NAMALWA (cell line): ENCODE measurements around the gene NNAT.
"Not testable (repeated sequence)": the region's sequence is repeated elsewhere in the genome, so short reads cannot be mapped to it uniquely, and the experiment has no call there.

Source experiments
- DNase-seq: peaks from one replicate; pipeline ENCODE4 v3.0.0-alpha.2; 2015; ENCODE audit warnings: low spot score

Gene NNAT

GRCh38 chr20:37524859-37525708, 4.0 kb downstream of the NNAT start:
- DNase-seq = no peak

DNA sequence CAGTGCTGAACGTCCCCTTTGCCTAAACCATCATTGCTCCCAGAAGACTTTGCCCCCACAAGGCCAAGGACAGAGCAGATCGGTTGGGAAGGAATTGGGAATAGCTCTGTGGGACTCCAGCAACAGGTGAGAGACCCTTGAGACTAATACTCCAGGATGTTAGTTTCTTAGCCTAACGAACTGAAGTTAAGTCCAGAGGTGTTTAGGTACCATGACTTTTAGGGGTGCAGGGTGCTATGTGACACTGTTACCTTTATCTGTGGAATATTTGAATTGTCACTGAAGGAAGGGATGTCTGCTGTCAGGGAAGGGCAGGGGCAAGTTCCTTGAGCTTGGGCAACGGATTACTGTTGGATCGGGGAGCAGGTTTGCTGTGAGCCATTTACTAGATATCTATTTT, 4.8 kb downstream of the NNAT start:
- no peak for DNase-seq

DNA sequence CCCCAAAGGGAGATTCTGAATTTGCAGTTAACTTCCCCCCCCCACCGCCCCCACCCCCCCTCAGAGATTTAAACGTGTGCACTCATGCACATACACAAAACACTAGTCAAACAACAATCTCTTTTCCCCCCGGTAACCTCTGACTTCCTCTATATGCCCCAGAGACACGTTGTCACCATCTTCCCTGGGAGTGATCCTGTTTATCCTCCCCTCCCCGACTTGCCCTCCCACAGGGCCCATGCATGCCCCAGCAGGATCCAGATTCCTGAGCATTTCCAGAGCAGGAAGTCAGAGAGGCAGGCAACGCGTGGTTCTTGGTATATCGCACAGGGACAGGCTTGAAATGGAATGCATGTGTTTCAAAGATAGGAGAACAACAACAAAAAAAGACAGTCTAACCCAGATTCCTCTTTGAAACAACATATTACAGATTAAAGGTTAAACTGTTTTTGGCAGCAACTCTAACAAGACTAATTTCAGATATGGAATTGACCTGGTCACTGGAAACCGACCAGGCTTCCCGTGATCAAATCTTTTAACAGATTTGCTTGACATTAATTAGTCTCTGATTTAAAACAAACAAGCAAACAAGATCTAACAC, 5.3 kb downstream of the NNAT start:
- peak; percentile 46 for DNase-seq

GRCh38 chr20:37526839-37527637, 6.0 kb downstream of the NNAT start:
- peak; percentile 14 for DNase-seq

- peak; percentile 92 for DNase-seq
Observed at GRCh38 chr20:37527638-37528445, 6.8 kb downstream of the NNAT start, which contains the start of gene BLCAP. BLCAP (minus strand) TSS chr20:37527876; CDS start chr20:37519174, 8,702 bp downstream.

DNA sequence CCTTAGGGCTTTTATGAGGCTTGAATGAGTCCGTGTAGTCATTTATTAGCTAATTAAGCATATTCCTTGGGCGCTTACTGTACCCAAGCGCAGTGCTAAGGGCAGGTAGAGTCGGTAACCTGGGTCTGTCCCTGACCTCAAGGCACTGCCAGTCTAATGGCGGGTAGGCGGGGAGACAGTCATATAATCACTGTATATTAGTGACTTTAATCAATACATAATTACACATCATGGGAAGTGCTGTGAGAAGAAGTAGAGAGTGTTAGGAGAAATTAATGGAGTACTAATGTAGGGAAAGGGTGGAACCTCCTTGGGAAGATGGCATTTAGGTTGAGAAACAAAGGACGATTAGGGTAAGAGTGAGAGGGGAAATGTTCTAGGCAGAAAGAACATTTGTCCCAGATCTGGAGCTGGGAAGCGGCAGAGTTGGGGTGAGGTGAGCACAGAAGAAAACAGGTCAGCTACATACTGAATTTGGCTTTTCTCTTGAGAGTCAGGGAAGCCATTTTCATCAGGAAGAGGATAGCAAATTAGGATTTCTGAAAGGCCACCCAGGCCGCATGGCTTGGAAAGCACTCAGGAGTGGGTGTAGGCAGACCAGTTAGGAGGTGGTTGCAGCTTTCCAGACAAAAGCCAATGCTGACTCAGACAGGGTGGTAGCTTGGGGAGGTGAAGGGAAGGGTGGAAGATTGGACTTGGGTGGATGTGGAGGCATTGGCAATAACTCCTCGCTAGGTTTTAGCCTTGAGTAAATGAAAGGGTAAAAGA, 7.6 kb downstream of the NNAT start:
- DNase-seq = no peak

- no peak for DNase-seq
Observed at GRCh38 chr20:37529214-37529967, 8.3 kb downstream of the NNAT start.

- DNase-seq = no peak
Observed at GRCh38 chr20:37529968-37530600, 9.0 kb downstream of the NNAT start.

DNA sequence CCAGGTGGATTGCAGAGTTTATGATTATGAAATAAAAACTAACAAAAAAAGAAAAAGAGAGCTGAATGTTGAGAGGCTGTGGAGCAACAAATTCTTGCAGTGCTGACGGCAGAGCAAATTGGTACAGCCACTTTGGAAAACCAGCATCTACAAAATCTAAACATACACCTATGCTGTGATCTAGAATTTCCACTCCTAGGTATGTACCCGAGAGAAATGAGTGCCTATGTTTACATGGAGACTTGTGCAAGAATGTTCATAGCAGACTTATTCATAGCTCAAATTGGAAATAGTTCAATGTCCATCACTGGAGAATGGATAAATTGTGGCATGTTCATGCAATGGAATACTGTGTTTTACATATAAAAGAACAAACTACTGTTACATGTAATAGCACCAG, 9.6 kb downstream of the NNAT start:
- DNase-seq = no peak

DNA sequence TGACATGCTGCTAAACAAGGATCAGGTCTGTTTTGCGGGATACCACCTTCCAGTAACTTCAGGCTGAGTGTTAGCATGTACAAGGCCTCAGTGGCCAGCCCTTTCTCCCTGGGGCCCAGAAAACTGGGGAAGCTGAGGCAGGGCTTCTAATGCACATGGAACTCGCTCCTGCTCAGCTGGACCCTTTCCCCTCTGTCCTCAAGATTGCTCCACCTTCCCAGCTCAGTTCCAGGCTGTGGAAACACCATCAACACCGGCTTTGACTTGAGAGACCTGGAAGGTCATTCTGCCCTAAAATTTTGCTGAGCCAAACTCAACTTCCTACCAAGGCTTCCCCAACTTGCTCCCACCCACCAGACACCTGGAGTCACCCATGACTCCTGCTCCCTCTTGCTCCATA, 10.8 kb downstream of the NNAT start:
- no peak for DNase-seq

DNA sequence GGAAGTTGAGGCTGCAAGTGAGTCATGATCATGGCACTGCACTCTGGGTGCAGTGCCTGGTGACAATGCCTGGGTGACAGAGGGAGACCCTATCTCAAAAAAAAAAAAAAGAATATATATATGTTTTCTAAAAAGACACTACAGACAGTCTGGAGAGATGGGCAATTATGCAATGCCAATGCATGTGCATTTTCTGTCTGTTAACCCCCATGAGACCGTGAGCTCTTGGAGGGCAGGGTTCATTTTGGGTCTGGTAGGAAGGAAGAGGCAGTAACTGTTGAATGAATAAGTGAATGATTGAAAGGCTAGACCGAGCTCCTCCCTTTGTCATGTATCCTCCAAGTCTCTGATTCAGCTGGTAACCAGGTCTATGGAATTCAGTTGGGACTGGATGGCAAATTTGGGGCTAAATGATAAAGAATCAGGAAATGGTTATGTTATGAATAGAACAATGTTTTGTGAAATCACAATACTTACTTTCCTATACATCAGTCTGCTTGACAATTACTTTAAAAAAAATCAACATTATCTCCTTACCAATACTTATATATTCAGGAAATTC, 12.2 kb downstream of the NNAT start:
- DNase-seq = no peak

DNA sequence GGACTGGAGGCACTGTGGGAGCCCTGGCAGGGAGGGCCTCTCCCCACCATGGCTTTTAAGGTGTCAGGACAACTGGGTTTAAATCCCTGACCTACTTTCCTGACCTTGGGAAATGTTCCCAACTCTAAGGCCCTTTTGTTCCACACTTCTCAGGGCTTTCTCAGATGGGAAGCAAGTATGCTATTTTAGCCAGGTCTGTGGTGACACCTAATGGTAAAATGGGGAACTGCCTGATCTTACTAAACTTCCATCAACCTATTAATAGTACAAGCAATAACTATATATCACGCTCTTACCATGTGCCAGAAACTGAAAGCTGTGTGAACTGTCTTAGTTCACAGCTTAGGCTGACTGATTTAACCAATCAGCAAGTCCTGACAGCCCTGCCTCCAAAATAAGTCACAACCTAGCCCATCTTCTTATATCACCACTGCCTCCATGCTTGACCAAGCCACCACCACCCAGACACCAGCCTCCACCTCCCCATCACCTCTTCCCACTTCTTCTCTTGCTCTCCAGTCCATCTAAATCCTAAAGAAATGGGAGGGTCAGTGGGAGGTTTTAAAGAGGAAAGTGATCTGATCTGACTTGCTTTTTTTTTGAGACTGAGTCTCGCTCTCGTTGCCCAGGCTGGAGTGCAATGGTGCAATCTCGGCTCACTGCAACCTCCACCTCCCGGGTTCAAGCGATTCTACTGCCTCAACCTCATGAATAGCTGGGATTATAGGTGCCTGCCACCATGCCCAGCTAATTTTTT, 13.5 kb downstream of the NNAT start:
- DNase-seq = peak; percentile 93

DNA sequence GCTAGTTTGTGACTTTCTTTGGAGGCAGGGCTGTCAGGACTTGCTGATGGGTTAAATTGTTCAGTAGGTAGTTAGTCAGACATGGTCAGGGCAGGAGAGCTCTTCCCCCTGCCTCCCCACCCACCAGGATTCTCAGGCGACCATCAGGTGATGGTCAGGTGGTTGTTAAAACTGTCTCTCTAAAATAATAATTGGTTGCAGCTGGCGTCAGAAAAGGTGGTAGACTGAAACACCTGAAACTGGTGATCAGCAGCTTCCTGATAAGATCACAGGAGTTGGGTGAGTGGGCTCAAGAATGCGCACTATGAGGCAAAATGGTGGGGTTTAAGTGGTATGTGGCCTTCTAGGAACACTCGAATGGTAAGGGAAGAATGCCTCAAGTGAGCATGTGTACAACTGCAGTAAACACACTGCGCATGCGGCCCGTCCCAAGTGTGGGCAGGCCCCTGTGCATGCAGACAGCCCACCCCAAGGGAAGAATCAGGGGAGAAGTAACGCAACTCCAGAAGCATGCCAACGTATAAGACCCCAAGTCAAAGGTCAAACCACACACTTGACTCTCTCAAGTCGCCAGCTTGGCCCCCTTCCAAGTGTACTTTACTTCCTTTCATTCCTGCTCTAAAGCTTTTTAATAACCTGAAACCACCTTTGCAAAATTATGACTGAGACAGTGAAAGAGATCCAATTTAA, 14.5 kb downstream of the NNAT start:
- no peak for DNase-seq

DNA sequence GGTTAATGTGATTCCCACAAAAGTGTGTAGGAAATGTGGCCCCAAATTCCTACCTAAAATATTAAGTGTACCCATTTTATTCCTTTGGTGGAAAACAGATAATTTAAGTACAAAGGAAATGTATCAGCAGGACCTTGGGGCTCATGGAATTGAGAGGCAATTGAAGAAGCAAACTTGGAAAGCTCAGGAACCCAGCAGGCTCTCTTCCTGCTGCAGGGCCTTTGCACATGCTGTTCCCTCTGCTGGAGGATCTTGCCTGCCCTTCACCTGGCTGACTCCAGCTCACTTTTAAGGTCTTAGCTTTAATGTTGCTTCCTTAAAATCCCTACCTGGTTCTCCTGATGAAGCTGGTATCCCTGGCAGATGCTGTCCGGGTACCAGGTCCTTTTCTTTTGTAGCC, 16.5 kb downstream of the NNAT start:
- DNase-seq = no peak

DNA sequence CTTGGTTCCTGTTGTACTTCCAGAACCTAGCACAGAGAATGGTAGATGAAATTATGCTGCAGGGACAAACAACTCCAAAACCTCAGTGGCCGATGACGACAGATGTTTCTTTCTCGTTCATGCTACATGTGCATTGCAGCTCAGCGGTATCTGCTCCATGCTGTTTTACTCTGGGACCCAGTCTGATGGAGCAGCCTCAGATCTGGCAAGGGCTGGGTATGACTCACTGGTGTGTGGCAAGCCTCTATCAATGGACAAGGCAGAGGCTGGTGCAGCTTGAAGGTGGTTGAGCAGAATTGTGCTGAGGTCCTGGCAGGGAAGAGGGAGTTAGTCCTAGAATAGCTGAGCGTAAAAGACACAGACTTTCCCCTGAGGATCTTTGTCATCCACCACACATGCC, 17.0 kb downstream of the NNAT start:
- DNase-seq = no peak

DNA sequence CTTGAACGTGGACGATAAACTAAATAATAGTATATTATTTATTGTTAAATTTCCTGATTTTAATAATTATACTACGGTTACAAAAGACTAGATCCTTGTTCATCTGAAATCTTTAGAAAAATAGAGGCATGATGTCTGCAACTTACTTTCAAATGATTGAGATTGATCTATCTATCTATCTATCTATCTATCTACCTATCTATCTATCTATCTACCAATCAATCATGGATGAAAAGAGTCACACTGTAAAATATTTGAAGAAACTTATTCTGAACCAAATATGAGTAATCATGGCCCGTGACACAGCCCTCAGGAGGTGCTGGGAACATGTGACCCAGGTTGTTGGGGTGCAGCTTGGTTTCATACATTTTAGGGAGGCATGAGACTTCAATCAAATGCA, 18.4 kb downstream of the NNAT start:
- DNase-seq = no peak

DNA sequence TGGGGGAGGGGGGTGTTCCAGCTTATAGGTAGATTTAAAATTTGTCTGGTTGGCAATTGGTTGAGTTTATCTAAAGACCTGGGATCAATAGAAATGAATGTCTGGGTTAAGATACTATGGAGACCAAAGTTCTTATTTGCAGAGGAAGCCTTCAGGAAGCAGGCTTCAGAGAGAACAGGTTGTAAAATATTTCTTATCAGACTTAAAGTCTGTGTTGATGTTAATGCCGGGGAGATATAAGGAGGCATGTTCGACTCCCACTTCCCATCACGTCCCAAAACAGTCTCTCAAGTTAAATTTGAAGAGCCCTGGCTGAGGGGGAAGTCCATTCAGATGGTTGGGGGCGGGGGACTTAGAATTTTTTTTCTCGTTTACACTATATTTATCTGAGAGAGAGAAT, 19.0 kb downstream of the NNAT start:
- DNase-seq = no peak

DNA sequence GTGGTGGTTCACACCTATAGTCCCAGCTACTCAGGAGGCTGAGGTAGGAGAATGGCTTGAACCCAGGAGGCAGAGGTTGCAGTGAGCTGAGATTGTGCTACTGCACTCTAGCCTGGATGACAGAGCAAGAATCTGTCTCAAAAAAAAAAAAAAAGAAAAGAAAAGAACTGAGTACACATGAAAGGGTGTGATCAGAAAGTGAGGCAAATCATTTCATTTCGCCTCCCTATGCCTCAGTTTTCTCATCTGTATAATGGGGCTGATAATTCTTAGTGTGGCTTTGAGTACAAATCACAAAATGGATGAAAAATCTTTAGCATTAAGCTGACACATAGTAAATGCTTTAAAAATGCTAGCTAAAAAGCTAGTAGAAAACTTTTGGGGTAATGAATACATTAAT, 19.8 kb downstream of the NNAT start:
- not testable (repeated sequence) for DNase-seq
